Activated B cell treated with CpG ODN at 0.5 μM for 24 hours (primary cell): ENCODE measurements around the gene ACVRL1. TPM values are rescaled to one million over a fixed set of nuclear protein-coding genes. Genes with fewer than 3 reads are reported as not detected.

Source experiments
- ATAC-seq: fragments of 200-7000 bp; cut with Tn5 transposase; one replicate; pipeline ENCODE4 v1.10.0; 2021; ENCODE audit warnings: low read depth, mild to moderate bottlenecking, moderate library complexity
- CTCF ChIA-PET: fragments of 350-600 bp; sonication (Branson Sonifier 250); formaldehyde crosslinking; loops from one replicate; lab custom pipeline; 2021; ENCODE audit warnings: antibody characterized with exemption; lab: Charles Lee
- POLR2A ChIA-PET: fragments of 350-600 bp; sonication (Branson Sonifier 250); formaldehyde crosslinking; loops from one replicate; lab custom pipeline; 2021; ENCODE audit warnings: antibody characterized with exemption; lab: Charles Lee
- DNase-seq: peaks from one replicate; pipeline ENCODE4 v3.0.0; 2022
- H3K27ac Mint-ChIP-seq: one replicate; pipeline ENCODE4 v1.8.0; 2020; ENCODE audit warnings: mixed read lengths
- H3K27me3 Mint-ChIP-seq: one replicate; pipeline ENCODE4 v1.8.0; 2021; ENCODE audit warnings: mixed read lengths
- H3K36me3 Mint-ChIP-seq: one replicate; pipeline ENCODE4 v1.8.0; 2021; ENCODE audit warnings: low read depth, mixed read lengths
- H3K4me1 Mint-ChIP-seq: one replicate; pipeline ENCODE4 v1.8.0; 2021; ENCODE audit warnings: mixed read lengths
- H3K4me3 Mint-ChIP-seq: one replicate; pipeline ENCODE4 v1.8.0; 2020; ENCODE audit warnings: mild to moderate bottlenecking, mixed read lengths
- H3K9me3 Mint-ChIP-seq: one replicate; pipeline ENCODE4 v1.8.0; 2020; ENCODE audit warnings: mixed read lengths
- CTCF ChIP-seq: fragments of 200-600 bp; IDR thresholded peaks from one replicate; pipeline ENCODE4 v1.8.0; 2022; ENCODE audit warnings: antibody characterized with exemption, mild to moderate bottlenecking
- intact Hi-C: fragments of 100-400 bp; cut with micrococcal nuclease; formaldehyde crosslinking; loops from one replicate; pipeline ENCODE4 v1.15.1; 2024
- total RNA-seq: library from RNA; stranded (reverse); gene quantifications from 2 replicates; pipeline ENCODE4 v1.2.3, GENCODE V29; 2022

ACVRL1 gene
- total RNA-seq, 1 donor from 2014 or later, result not detected

- Mint-ChIP-seq H3K4me3 (no peak overlapping the region), H3K4me1 (no peaks in the 10 kb centered on the region), H3K36me3 (peaks cover 1% of the 10 kb centered on the region), H3K27me3 (peaks cover 38% of the 10 kb centered on the region), H3K27ac (no peak overlapping the region), H3K9me3 (peaks cover 14% of the 10 kb centered on the region)
- ChIA-PET CTCF (no interaction called here), POLR2A (no interaction called here)
- intact Hi-C loops, result no loop called here
- no peak for TF ChIP-seq CTCF
- ATAC-seq (no peak), DNase-seq (no peak)
These were observed 34.8 kb downstream of the ACVRL1 start for GRCh38 chr12:51942056-51942455.

- Mint-ChIP-seq H3K4me1 (no peaks in the 10 kb centered on the region), H3K9me3 (peaks cover 14% of the 10 kb centered on the region), H3K36me3 (peaks cover 1% of the 10 kb centered on the region), H3K27ac (no peak overlapping the region), H3K4me3 (no peak overlapping the region), H3K27me3 (peaks cover 42% of the 10 kb centered on the region)
- no peak for ATAC-seq
- TF ChIP-seq CTCF, result no peak
- intact Hi-C loops, result no loop called here
- DNase-seq, result no peak
- POLR2A ChIA-PET, result no interaction called here
- CTCF ChIA-PET, result no interaction called here
These were observed 35.2 kb downstream of the ACVRL1 start for GRCh38 chr12:51942501-51943000.

- TF ChIP-seq CTCF, result no peak
- ATAC-seq (no peak), DNase-seq (no peak)
- Mint-ChIP-seq H3K4me1 (no peaks in the 10 kb centered on the region), H3K27me3 (peaks cover 49% of the 10 kb centered on the region), H3K4me3 (no peak overlapping the region), H3K27ac (no peak overlapping the region), H3K36me3 (peaks cover 1% of the 10 kb centered on the region), H3K9me3 (peaks cover 14% of the 10 kb centered on the region)
- ChIA-PET POLR2A (no interaction called here), CTCF (no interaction called here)
- intact Hi-C loops, result no loop called here
These were observed 36.0 kb downstream of the ACVRL1 start for GRCh38 chr12:51943346-51943745.

GRCh38 chr12:51944608-51945233 lies 37.4 kb downstream of the ACVRL1 start:
- Mint-ChIP-seq H3K27me3 (peaks cover 44% of the 10 kb centered on the region), H3K36me3 (peaks cover 1% of the 10 kb centered on the region), H3K27ac (no peak overlapping the region), H3K4me3 (no peak overlapping the region), H3K9me3 (peaks cover 14% of the 10 kb centered on the region), H3K4me1 (no peaks in the 10 kb centered on the region)
- CTCF ChIA-PET, result no interaction called here
- TF ChIP-seq CTCF, result no peak
- no peak for ATAC-seq
- DNase-seq, result no peak
- intact Hi-C loops, result no loop called here
- POLR2A ChIA-PET, result no interaction called here

GRCh38 chr12:51947246-51947996 lies 40.1 kb downstream of the ACVRL1 start:
- POLR2A ChIA-PET, result no interaction called here

More at GRCh38 chr12:51947246-51947996, 40.1 kb downstream of the ACVRL1 start:
- Mint-ChIP-seq H3K27me3 (peaks cover 28% of the 10 kb centered on the region), H3K9me3 (peaks cover 14% of the 10 kb centered on the region), H3K36me3 (peaks cover 1% of the 10 kb centered on the region), H3K4me1 (peaks cover 4% of the 10 kb centered on the region), H3K27ac (no peak overlapping the region), H3K4me3 (no peak overlapping the region)
- CTCF ChIA-PET, result interaction anchor here (1.0 kb wide), 1 partner anchor 33 kb away, joined by 3 read pairs; no protein-coding TSS in a partner anchor
- DNase-seq (no peak), ATAC-seq (no peak)
- intact Hi-C loops, result no loop called here
- TF ChIP-seq CTCF, result no peak
